Activated CD4-positive, alpha-beta memory T cell treated with anti-CD3 and anti-CD28 coated beads for 36 hours (primary cell): ENCODE measurements around the gene CLSTN2. TPM values are rescaled to one million over a fixed set of nuclear protein-coding genes. Genes with fewer than 3 reads are reported as not detected.

Experiments
- CTCF ChIA-PET: fragments of 350-600 bp; sonication (Branson Sonifier 250); formaldehyde crosslinking; loops from one replicate; lab custom pipeline; 2021; ENCODE audit warnings: antibody characterized with exemption, inconsistent platforms; lab: Charles Lee
- POLR2A ChIA-PET: fragments of 350-600 bp; sonication (Branson Sonifier 250); formaldehyde crosslinking; loops from one replicate; lab custom pipeline; 2021; ENCODE audit warnings: antibody characterized with exemption; lab: Charles Lee
- DNase-seq: peaks from one replicate; pipeline ENCODE4 v3.0.0-alpha.2; 2020
- H3K27ac Mint-ChIP-seq: one replicate; pipeline ENCODE4 v1.8.0; 2021; ENCODE audit warnings: mixed read lengths
- H3K27me3 Mint-ChIP-seq: one replicate; pipeline ENCODE4 v1.8.0; 2021; ENCODE audit warnings: mixed read lengths
- H3K36me3 Mint-ChIP-seq: one replicate; pipeline ENCODE4 v1.8.0; 2021; ENCODE audit warnings: mixed read lengths
- H3K4me1 Mint-ChIP-seq: one replicate; pipeline ENCODE4 v1.8.0; 2021; ENCODE audit warnings: low read depth, mixed read lengths
- H3K4me3 Mint-ChIP-seq: one replicate; pipeline ENCODE4 v1.8.0; 2021; ENCODE audit warnings: mild to moderate bottlenecking, mixed read lengths
- H3K9me3 Mint-ChIP-seq: one replicate; pipeline ENCODE4 v1.8.0; 2021; ENCODE audit warnings: mixed read lengths
- intact Hi-C: fragments of 100-400 bp; cut with micrococcal nuclease; formaldehyde crosslinking; loops from one replicate; pipeline ENCODE4 v1.15.1; 2023
- total RNA-seq, 2 experiments: library from RNA; stranded (reverse); gene quantifications; one replicate each; pipeline ENCODE4 v1.2.3, GENCODE V29; 2021

Gene CLSTN2
- total RNA-seq, 2 experiments from 2014 or later: not detected

DNA sequence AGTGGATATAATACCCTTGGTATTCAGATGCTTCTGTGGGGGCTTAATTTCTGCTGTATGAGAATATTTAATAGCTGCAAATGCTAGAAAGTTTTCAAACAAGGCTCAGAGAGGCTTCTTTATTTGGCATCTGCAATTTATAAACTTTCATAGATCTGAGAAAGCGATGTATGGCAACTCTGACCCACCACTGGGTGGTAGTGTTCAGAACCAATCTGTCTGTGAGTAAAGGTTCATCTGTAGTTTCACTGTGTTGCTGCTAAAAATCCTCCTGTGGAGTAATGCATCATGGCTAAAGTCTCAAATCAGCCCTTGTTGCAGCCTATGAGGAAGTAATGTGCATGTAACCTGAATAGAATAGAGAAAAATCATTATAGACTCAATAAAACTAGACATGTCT, 47.4 kb downstream of the CLSTN2 start:
- intact Hi-C loops: no loop called here
- peaks cover 2% of the 10 kb centered on the region for H3K27me3 Mint-ChIP-seq
- H3K36me3 Mint-ChIP-seq: no peaks in the 10 kb centered on the region
- H3K27ac Mint-ChIP-seq: no peak overlapping the region
- no peak overlapping the region for H3K4me3 Mint-ChIP-seq
- no peak for DNase-seq
- no peaks in the 10 kb centered on the region for H3K9me3 Mint-ChIP-seq
- H3K4me1 Mint-ChIP-seq: no peaks in the 10 kb centered on the region
- POLR2A ChIA-PET: no interaction called here
- CTCF ChIA-PET: no interaction called here

DNA sequence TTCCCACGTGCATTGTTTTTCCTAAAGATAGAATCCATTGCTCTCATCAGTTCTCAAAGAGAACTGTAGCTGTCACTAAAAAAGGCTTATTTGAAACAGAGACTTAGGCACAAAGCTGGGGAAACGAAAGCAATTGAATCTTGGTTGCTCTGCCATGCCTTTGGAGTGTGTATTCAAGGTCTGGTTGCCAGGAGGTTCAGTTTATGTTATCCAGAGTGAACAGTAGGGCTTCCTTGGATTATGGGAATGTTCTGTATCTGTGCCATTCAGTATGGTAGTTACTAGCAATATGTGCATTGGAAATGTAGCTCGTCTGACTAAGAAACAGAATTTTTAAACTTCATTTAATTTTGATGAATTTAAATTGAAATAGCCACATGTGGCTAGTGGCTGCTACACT, 50.6 kb downstream of the CLSTN2 start:
- ChIA-PET CTCF (interaction anchor here (1.1 kb wide), 1 partner anchor 16 kb away, joined by 3 read pairs; no protein-coding TSS in a partner anchor), POLR2A (no interaction called here)
- DNase-seq: no peak
- Mint-ChIP-seq H3K36me3 (no peaks in the 10 kb centered on the region), H3K9me3 (no peaks in the 10 kb centered on the region), H3K4me3 (no peak overlapping the region), H3K27me3 (peaks cover 2% of the 10 kb centered on the region), H3K27ac (no peak overlapping the region), H3K4me1 (no peaks in the 10 kb centered on the region)
- intact Hi-C loops: no loop called here

DNA sequence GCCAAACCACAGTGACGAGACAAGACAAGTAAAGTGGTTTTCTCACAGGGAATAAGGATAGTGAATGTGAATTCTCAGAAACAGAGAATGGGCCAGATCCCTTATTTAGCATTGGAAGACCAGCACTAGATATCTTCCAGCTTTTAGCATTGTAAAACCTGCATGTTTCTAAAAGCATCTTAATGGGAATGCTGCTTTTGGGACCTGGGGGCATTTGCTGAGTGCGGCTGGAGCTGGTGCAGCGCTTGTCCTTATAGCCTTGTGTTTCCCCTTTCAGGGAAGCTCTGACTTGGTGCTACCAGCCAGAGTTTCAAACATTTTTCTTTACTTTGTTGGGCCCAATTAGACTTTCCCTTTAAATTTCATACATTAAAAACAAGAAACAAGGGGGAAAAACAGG, 52.9 kb downstream of the CLSTN2 start:
- POLR2A ChIA-PET: no interaction called here
- Mint-ChIP-seq H3K4me1 (no peaks in the 10 kb centered on the region), H3K9me3 (no peaks in the 10 kb centered on the region), H3K27ac (no peak overlapping the region), H3K27me3 (peaks cover 2% of the 10 kb centered on the region), H3K36me3 (no peaks in the 10 kb centered on the region), H3K4me3 (no peak overlapping the region)
- no peak for DNase-seq
- CTCF ChIA-PET: no interaction called here
- intact Hi-C loops: no loop called here

DNA sequence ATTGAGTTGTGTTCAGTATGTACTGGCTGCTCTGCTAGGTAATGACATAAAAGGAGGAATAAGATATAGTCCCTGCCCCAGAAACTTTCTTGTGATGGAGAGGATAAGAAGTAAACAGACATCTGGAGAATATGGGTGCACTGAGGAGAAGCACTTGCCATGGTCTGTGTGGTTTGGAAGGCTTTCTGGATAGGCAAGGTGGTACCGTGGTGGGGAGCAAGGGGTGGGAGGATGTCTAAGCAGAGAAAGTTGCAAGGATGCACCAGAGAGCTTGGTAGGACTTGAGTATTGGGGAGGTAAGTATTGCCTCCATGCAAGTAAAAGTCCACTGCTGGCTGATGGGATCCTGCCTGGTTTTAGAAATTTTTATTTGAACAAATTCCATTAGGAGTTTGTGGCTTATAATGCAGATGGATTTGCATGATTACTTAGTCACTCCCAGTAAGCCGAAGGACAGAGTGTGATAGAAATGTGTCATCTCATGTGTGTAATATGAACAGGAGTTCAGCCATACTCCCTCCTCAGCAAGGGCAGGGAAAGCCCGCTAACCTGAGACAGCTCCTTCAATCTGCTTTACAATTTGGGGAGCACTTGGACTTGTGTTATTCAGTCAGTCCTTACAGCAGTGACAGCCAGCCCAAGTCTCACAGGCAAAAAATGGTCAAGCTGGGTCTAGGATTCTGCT, 53.6 kb downstream of the CLSTN2 start:
- H3K4me3 Mint-ChIP-seq: no peak overlapping the region
- POLR2A ChIA-PET: no interaction called here
- CTCF ChIA-PET: no interaction called here

DNA sequence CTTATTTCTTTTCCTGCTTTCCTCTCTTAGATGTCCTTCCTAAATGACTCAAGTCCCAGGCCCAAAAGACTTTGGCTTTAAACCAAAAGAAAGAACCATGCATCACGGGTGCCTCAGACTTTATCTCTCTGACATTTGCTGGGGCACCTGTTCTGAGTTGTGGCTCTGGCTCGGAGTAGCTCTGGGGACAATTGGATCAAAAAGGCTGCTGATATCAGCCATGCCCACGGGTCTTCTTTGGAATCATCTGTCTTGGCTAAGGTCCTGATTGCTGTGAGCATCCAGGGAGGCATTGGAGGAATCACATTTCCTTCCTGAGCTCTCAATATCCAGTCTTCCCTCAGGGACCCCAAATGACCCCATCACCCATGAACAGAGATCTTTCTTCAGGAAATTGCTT, 59.9 kb downstream of the CLSTN2 start:
- H3K4me1 Mint-ChIP-seq: no peaks in the 10 kb centered on the region
- H3K4me3 Mint-ChIP-seq: no peak overlapping the region
- H3K27me3 Mint-ChIP-seq: no peaks in the 10 kb centered on the region
- CTCF ChIA-PET: no interaction called here
- no peaks in the 10 kb centered on the region for H3K9me3 Mint-ChIP-seq
- H3K36me3 Mint-ChIP-seq: no peaks in the 10 kb centered on the region
- no peak overlapping the region for H3K27ac Mint-ChIP-seq
- no peak for DNase-seq
- intact Hi-C loops: no loop called here
- POLR2A ChIA-PET: no interaction called here

More for the DNA sequence above, 53.6 kb downstream of the CLSTN2 start:
- H3K9me3 Mint-ChIP-seq: no peaks in the 10 kb centered on the region
- intact Hi-C loops: no loop called here
- H3K27me3 Mint-ChIP-seq: peaks cover 2% of the 10 kb centered on the region
- no peak for DNase-seq
- no peak overlapping the region for H3K27ac Mint-ChIP-seq
- no peaks in the 10 kb centered on the region for H3K4me1 Mint-ChIP-seq
- H3K36me3 Mint-ChIP-seq: no peaks in the 10 kb centered on the region

DNA sequence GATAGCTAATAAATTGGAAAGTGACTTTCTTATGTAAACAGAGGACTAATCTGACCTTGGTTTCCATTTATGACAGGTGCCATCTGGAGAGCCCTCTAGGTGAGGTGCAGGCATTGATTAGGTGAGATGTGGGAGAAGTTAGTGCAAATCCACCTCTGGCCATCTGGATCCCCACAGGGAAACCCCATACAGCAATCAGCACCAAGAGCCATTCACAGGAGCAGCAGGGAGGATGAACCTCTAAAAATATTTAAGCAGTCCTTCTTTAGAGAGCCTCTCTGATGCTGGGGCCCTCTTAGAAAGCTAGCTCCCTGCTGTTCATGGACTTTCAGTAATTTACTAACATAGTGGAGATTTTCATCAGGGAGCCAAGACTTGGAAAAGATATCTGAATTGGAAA, 69.3 kb downstream of the CLSTN2 start:
- DNase-seq: no peak
- ChIA-PET POLR2A (no interaction called here), CTCF (no interaction called here)
- H3K27ac Mint-ChIP-seq: no peak overlapping the region
- H3K36me3 Mint-ChIP-seq: no peaks in the 10 kb centered on the region
- H3K4me3 Mint-ChIP-seq: no peak overlapping the region
- peaks cover 1% of the 10 kb centered on the region for H3K27me3 Mint-ChIP-seq
- no peaks in the 10 kb centered on the region for H3K9me3 Mint-ChIP-seq
- intact Hi-C loops: no loop called here
- H3K4me1 Mint-ChIP-seq: no peaks in the 10 kb centered on the region

DNA sequence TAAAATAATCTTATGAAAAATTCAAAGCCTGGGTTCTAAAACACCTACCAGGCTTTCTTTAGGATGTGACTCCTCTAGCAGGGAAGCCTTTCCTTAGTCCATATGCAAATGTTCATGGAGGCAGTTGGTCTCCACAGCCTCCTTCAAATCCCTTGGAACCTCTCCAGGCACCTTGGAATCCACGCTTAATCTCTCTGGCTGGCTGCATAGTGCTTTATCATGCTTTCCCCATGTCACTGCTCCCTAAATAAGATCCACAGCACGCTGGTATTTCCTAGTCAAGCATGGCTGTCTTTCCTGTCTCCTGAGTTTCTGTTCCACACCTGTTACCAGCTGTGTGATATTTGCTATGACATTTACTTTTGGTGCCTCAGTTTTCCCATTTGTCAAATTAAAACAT, 71.3 kb downstream of the CLSTN2 start:
- no peaks in the 10 kb centered on the region for H3K4me1 Mint-ChIP-seq
- H3K27ac Mint-ChIP-seq: no peak overlapping the region
- intact Hi-C loops: no loop called here
- peaks cover 1% of the 10 kb centered on the region for H3K27me3 Mint-ChIP-seq
- no peaks in the 10 kb centered on the region for H3K9me3 Mint-ChIP-seq
- ChIA-PET POLR2A (no interaction called here), CTCF (no interaction called here)
- H3K4me3 Mint-ChIP-seq: no peak overlapping the region
- no peak for DNase-seq
- no peaks in the 10 kb centered on the region for H3K36me3 Mint-ChIP-seq

DNA sequence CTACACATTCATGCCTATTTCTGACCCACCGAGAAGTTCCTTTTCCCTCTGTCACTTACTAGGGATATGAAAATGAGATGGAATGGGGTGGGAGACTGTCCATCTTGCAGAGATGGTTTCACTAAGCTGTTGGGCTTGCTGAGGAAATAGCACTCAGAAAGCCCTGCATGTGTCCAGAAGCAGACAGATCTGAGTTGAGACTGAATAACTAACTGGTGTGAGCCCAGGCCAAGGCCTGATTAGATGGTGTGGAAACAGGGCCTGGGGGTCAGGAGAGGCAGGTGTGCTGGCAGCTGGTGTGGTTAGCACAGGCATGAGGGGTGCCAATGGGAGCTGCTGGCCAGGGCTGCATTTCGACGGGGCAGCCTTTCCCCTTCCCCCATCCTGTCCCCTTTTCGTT, 72.1 kb downstream of the CLSTN2 start:
- POLR2A ChIA-PET: no interaction called here
- no peak overlapping the region for H3K4me3 Mint-ChIP-seq
- no peak for DNase-seq
- intact Hi-C loops: no loop called here
- H3K36me3 Mint-ChIP-seq: no peaks in the 10 kb centered on the region
- peaks cover 1% of the 10 kb centered on the region for H3K27me3 Mint-ChIP-seq
- no peaks in the 10 kb centered on the region for H3K4me1 Mint-ChIP-seq
- no peak overlapping the region for H3K27ac Mint-ChIP-seq
- CTCF ChIA-PET: no interaction called here
- no peaks in the 10 kb centered on the region for H3K9me3 Mint-ChIP-seq

DNA sequence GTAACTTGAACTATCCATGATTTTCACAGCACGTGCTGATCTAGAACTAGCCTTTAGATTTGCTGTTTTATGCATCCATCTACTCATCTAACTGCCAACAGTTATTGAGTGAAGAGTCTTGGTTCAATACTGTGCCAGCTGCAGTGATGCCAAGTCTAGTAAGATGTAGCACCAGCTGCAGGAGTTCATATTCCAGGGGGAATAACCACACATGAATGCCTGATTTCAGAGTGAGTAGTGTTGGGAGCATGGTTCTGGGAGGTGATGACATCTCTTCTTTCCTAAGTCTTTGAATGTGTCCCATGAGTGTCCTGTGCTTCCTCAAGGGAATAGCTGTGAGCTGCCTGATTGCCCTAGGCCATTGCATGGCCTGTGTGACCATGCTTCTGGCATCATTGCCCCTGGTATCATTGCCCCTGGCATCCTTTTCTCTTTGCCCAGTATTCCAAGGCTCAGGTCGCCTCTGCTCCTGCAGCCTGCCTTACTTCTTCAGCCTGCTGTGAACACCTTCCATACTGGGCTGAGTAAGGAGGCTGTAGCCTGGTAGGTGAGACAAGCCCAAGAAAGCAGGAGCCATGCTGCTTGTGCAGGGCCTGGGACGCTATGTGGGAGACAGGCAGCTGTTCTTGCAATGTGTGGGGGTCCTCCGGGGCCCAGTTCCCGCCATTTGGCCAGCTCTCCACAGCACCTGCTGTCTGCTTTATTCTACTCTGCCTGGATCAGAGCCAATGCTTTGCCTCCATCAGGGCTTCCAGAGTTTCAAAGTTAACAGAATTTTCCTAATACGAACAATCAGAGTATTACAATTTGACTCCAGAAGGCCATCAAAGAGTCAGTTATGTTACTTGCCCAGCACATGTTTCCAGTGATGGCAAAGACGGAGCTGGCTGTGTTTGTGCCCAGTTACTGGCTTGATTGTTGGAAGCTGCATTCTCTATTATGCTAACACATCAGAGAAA, 73.2 kb downstream of the CLSTN2 start:
- Mint-ChIP-seq H3K36me3 (no peaks in the 10 kb centered on the region), H3K4me1 (no peaks in the 10 kb centered on the region), H3K4me3 (no peak overlapping the region), H3K27ac (no peak overlapping the region), H3K9me3 (no peaks in the 10 kb centered on the region), H3K27me3 (peaks cover 1% of the 10 kb centered on the region)
- intact Hi-C loops: no loop called here
- POLR2A ChIA-PET: no interaction called here
- no peak for DNase-seq
- CTCF ChIA-PET: no interaction called here

DNA sequence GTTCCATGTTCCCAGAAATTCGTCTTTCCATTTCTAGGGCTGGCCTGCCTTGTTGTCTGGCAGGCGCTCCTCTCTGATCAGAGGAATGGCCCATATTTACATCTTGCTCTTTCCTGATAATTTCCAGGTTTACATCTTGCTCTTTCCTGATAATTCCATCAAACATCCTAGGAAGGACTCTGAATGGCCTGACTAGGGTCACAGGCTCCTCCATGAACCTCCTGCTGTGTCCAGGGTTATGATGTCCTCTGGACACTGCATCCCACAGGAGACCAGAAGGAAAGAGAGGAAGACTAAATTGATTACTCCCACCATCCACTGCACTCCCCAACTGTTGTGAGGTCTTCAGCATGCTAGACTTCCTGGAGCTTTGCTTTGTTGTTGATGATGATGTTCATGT, 75.4 kb downstream of the CLSTN2 start:
- CTCF ChIA-PET: no interaction called here
- DNase-seq: no peak
- H3K36me3 Mint-ChIP-seq: no peaks in the 10 kb centered on the region
- H3K4me3 Mint-ChIP-seq: no peak overlapping the region
- H3K27me3 Mint-ChIP-seq: peaks cover 1% of the 10 kb centered on the region
- no peaks in the 10 kb centered on the region for H3K9me3 Mint-ChIP-seq
- POLR2A ChIA-PET: no interaction called here
- no peaks in the 10 kb centered on the region for H3K4me1 Mint-ChIP-seq
- H3K27ac Mint-ChIP-seq: no peak overlapping the region
- intact Hi-C loops: no loop called here

DNA sequence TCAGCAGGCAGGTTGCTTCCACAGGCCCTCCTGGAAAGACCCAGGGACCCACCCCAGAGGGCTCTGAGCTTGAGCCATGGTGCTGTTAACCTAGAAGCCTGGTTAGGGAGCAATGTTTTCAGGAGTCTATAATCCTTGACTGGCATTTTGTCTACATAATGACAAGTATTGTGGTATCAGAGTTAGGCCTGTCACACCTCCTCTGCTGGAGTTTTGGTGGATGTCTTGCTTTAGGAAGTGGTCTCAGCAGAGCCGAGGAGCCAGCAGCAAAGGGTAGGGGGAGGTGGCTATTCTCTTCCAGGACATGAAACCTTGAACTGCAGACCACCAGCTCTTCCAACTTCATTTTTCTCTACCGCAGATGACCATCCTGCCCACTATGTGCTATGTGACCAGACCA, 76.1 kb downstream of the CLSTN2 start:
- POLR2A ChIA-PET: no interaction called here
- no peak overlapping the region for H3K27ac Mint-ChIP-seq

DNA sequence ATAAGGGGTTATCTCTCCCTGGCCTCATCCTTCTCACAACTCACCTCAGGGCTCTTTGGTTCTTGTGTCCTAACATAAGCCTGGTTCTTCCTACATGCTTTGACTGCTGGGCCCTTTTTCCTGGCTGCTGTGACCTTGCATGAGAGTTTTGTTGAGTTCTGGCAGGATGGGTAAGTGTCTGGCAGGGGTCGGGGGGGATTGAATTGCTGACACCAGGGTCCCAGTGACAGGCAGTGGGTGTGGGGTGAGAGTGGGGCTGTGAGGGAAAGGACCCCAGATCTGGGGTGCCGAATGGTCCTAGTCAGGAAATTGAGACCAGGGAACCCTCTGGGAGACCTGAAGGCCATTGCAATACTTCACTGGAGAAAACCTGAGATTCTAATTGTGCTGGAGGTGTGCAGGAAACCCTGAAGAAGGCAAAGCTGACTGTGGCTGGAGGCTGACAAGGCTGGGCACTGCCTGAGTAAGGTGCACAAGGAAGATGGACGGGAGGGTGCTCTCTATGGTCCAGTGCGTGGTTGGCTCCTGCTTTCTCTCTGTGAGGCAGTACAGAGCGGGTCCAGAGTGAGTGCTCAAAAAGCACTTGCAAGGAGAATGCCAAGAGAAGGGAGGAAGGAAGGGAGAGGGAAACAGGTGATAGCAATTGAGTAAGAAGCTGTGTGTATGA, 76.8 kb downstream of the CLSTN2 start:
- CTCF ChIA-PET: no interaction called here
- intact Hi-C loops: no loop called here
- Mint-ChIP-seq H3K4me3 (no peak overlapping the region), H3K27me3 (peaks cover 1% of the 10 kb centered on the region), H3K9me3 (no peaks in the 10 kb centered on the region), H3K27ac (no peak overlapping the region), H3K36me3 (no peaks in the 10 kb centered on the region), H3K4me1 (no peaks in the 10 kb centered on the region)
- POLR2A ChIA-PET: no interaction called here
- DNase-seq: no peak

More for the DNA sequence above, 76.1 kb downstream of the CLSTN2 start:
- CTCF ChIA-PET: no interaction called here
- no peak overlapping the region for H3K4me3 Mint-ChIP-seq
- H3K27me3 Mint-ChIP-seq: peaks cover 1% of the 10 kb centered on the region
- DNase-seq: no peak
- H3K36me3 Mint-ChIP-seq: no peaks in the 10 kb centered on the region
- no peaks in the 10 kb centered on the region for H3K9me3 Mint-ChIP-seq
- intact Hi-C loops: no loop called here
- H3K4me1 Mint-ChIP-seq: no peaks in the 10 kb centered on the region
